H1 (cell line): ENCODE results near the gene MYOCD.

Source experiments
- BCL11A ChIP-seq, 2 experiments: IDR thresholded peaks; one replicate each; pipeline ENCODE4 v1.6.1; 2011; ENCODE audit warnings: low read depth in 2 of 2, low read length in 2 of 2, mild to moderate bottlenecking in 2 of 2
- CEBPB ChIP-seq: IDR thresholded peaks from 2 replicates; pipeline ENCODE4 v1.6.1; 2012; ENCODE audit warnings: low read depth, low read length
- POLR2A ChIP-seq, 2 experiments: IDR thresholded peaks; 1 replicate in 1 of 2; 2 replicates in 1 of 2; pipeline ENCODE4 v1.6.1; 2011; ENCODE audit warnings: low read depth in 2 of 2, low read length in 2 of 2, mild to moderate bottlenecking in 2 of 2; ENCODE audit errors: control extremely low read depth in 1 of 2
- POLR2AphosphoS5 ChIP-seq: IDR thresholded peaks from 2 replicates; pipeline ENCODE4 v1.6.1; 2011; ENCODE audit warnings: low read depth, low read length
- SIN3A ChIP-seq, 2 experiments: IDR thresholded peaks in 1 of 2; conservative IDR thresholded peaks in 1 of 2; 2 replicates each; pipeline ENCODE4 v1.6.1; 2011 to 2012; ENCODE audit warnings: low read length in 2 of 2, improper control_type of control experiment in 1 of 2, low read depth in 1 of 2, mild to moderate bottlenecking in 1 of 2
- ZNF274 ChIP-seq: IDR thresholded peaks from 2 replicates; pipeline ENCODE4 v1.7.0; 2012; ENCODE audit warnings: low read length, borderline replicate concordance; ENCODE audit errors: extremely low read depth
- TF ChIP-seq, protein P1 (sequence below): IDR thresholded peaks from 2 replicates; pipeline ENCODE4 v1.6.1; 2011; ENCODE audit warnings: low read depth, mild to moderate bottlenecking, low read length; ENCODE audit not compliant: insufficient read depth
- TF ChIP-seq, protein P2 (sequence below), 3 experiments: IDR thresholded peaks; 1 replicate in 2 of 3; 2 replicates in 1 of 3; pipeline versions ENCODE4 v1.5.1 to v1.6.1; 2011; ENCODE audit warnings: low read length in 3 of 3, mild to moderate bottlenecking in 3 of 3, inconsistent platforms in 2 of 3, low read depth in 1 of 3, moderate library complexity in 1 of 3; ENCODE audit not compliant: insufficient read depth in 1 of 3; ENCODE audit errors: control extremely low read depth in 1 of 3
- TF ChIP-seq, protein P3 (sequence below): IDR thresholded peaks from 2 replicates; pipeline ENCODE4 v1.6.1; 2011; ENCODE audit warnings: low read length, improper control_type of control experiment

DNA sequence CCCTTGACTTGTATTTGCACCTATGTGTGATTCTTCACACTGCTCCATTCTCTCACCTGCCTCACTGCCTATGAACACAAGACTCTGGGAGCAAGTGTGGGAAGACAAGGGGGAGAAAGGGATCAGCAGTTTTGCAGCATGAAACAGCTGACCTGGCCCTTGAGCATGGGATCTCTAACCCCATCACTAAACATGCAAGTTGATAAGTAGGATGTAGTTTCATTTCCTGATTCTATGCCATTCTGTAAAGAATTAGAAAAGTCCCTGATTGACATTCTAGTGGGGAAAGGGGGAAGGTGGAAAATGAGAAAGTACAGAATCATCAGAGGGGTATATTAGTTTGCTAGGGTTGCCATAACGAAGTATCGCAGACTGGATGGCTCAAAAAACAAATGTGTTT lies 25.3 kb upstream of the MYOCD start:
- TF ChIP-seq, protein P1, sequence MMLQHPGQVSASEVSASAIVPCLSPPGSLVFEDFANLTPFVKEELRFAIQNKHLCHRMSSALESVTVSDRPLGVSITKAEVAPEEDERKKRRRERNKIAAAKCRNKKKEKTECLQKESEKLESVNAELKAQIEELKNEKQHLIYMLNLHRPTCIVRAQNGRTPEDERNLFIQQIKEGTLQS = no peak
- TF ChIP-seq, protein P2, sequence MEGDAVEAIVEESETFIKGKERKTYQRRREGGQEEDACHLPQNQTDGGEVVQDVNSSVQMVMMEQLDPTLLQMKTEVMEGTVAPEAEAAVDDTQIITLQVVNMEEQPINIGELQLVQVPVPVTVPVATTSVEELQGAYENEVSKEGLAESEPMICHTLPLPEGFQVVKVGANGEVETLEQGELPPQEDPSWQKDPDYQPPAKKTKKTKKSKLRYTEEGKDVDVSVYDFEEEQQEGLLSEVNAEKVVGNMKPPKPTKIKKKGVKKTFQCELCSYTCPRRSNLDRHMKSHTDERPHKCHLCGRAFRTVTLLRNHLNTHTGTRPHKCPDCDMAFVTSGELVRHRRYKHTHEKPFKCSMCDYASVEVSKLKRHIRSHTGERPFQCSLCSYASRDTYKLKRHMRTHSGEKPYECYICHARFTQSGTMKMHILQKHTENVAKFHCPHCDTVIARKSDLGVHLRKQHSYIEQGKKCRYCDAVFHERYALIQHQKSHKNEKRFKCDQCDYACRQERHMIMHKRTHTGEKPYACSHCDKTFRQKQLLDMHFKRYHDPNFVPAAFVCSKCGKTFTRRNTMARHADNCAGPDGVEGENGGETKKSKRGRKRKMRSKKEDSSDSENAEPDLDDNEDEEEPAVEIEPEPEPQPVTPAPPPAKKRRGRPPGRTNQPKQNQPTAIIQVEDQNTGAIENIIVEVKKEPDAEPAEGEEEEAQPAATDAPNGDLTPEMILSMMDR (IDR thresholded peaks at IDR 0.05; ENCODE audit: control extremely low read depth in 1 of 3, insufficient read depth in 1 of 3, low read depth in 1 of 3, low read length in 3 of 3) = no peak
- TF ChIP-seq ZNF274 = no peak
- TF ChIP-seq CEBPB = no peak
- TF ChIP-seq, protein P3, sequence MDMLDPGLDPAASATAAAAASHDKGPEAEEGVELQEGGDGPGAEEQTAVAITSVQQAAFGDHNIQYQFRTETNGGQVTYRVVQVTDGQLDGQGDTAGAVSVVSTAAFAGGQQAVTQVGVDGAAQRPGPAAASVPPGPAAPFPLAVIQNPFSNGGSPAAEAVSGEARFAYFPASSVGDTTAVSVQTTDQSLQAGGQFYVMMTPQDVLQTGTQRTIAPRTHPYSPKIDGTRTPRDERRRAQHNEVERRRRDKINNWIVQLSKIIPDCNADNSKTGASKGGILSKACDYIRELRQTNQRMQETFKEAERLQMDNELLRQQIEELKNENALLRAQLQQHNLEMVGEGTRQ = no peak
- TF ChIP-seq POLR2A (IDR thresholded peaks at IDR 0.05; ENCODE audit: control extremely low read depth in 1 of 2, low read depth in 2 of 2, low read length in 2 of 2) = no peak
- no peak for TF ChIP-seq SIN3A (conservative IDR thresholded peaks at IDR 0.05 in 1 of 2, IDR thresholded peaks at IDR 0.05 in 1 of 2; ENCODE audit: low read depth in 1 of 2, low read length in 2 of 2)
- no peak for TF ChIP-seq POLR2AphosphoS5
- no peak for TF ChIP-seq BCL11A (IDR thresholded peaks at IDR 0.05; ENCODE audit: low read depth in 2 of 2, low read length in 2 of 2)
